Measurements from ENCODE around the gene SPEG. TPM values are rescaled to one million over a fixed set of nuclear protein-coding genes. Genes with fewer than 3 reads are reported as not detected.

Gene SPEG
- total RNA-seq, 2 donors from 2014 or later = 23.1 to 29.8 TPM

DNA sequence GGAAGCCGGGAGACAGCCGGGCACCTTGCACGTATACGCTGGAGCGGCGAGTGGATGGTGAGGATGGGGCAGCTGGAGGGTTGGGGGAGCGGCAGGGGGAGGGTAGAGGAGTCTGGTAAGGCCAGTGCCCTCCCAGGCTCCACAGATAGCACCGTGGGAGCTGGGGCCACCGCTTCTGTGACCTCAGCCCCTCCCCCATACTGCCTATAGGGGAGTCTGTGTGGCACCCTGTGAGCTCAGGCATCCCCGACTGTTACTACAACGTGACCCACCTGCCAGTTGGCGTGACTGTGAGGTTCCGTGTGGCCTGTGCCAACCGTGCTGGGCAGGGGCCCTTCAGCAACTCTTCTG lies 54.2 kb downstream of the SPEG start:
- H3K4me3 ChIP-seq (ENCODE audit: low read length) = no peak overlapping the region
- no peak overlapping the region for H3K9ac ChIP-seq (ENCODE audit: extremely low read depth, low read length, poor library complexity, severe bottlenecking)
- Mint-ChIP-seq H3K4me1 (no peaks in the 10 kb centered on the region), H3K27ac (no peak overlapping the region), H3K4me3 (no peak overlapping the region), H3K27me3 (ENCODE audit: insufficient read depth) (peaks cover 73% of the 10 kb centered on the region), H3K36me3 (ENCODE audit: low read depth) (no peaks in the 10 kb centered on the region), H3K9me3 (no peaks in the 10 kb centered on the region)
- no peaks in the 10 kb centered on the region for H3K36me3 ChIP-seq (ENCODE audit: control insufficient read depth, insufficient read depth, low read length)
- TF ChIP-seq, protein P1, sequence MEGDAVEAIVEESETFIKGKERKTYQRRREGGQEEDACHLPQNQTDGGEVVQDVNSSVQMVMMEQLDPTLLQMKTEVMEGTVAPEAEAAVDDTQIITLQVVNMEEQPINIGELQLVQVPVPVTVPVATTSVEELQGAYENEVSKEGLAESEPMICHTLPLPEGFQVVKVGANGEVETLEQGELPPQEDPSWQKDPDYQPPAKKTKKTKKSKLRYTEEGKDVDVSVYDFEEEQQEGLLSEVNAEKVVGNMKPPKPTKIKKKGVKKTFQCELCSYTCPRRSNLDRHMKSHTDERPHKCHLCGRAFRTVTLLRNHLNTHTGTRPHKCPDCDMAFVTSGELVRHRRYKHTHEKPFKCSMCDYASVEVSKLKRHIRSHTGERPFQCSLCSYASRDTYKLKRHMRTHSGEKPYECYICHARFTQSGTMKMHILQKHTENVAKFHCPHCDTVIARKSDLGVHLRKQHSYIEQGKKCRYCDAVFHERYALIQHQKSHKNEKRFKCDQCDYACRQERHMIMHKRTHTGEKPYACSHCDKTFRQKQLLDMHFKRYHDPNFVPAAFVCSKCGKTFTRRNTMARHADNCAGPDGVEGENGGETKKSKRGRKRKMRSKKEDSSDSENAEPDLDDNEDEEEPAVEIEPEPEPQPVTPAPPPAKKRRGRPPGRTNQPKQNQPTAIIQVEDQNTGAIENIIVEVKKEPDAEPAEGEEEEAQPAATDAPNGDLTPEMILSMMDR (conservative IDR thresholded peaks at IDR 0.05) = no peak
- WGBS, 2 experiments (ENCODE audit: insufficient coverage in 1 of 2, insufficient read length in 1 of 2) = 91 to 100% methylated on average over 7 to 14 of the region's 14 CpGs
- H3K4me1 ChIP-seq (ENCODE audit: control insufficient read depth, insufficient read depth, low read length) = peaks cover 4% of the 10 kb centered on the region
- H3K27ac ChIP-seq (ENCODE audit: low read depth, low read length) = no peak overlapping the region
- no peak for DNase-seq
- H3K9me3 ChIP-seq (ENCODE audit: control insufficient read depth, low read length) = no peaks in the 10 kb centered on the region
- peaks cover 59% of the 10 kb centered on the region for H3K27me3 ChIP-seq (ENCODE audit: control insufficient read depth, insufficient read depth, low read length, poor library complexity, severe bottlenecking)

DNA sequence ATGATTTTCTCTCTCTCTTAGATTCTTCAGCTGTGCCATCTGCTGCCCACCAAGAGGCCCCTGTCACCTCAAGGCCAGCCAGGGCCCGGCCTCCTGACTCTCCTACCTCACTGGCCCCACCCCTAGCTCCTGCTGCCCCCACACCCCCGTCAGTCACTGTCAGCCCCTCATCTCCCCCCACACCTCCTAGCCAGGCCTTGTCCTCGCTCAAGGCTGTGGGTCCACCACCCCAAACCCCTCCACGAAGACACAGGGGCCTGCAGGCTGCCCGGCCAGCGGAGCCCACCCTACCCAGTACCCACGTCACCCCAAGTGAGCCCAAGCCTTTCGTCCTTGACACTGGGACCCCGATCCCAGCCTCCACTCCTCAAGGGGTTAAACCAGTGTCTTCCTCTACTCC lies 54.7 kb downstream of the SPEG start:
- Mint-ChIP-seq H3K4me3 (no peak overlapping the region), H3K9me3 (no peaks in the 10 kb centered on the region), H3K27me3 (ENCODE audit: insufficient read depth) (peaks cover 73% of the 10 kb centered on the region), H3K36me3 (ENCODE audit: low read depth) (no peaks in the 10 kb centered on the region), H3K4me1 (no peaks in the 10 kb centered on the region), H3K27ac (no peak overlapping the region)
- H3K27me3 ChIP-seq (ENCODE audit: control insufficient read depth, insufficient read depth, low read length, poor library complexity, severe bottlenecking) = peaks cover 59% of the 10 kb centered on the region
- no peaks in the 10 kb centered on the region for H3K36me3 ChIP-seq (ENCODE audit: control insufficient read depth, insufficient read depth, low read length)
- H3K9ac ChIP-seq (ENCODE audit: extremely low read depth, low read length, poor library complexity, severe bottlenecking) = no peak overlapping the region
- H3K4me3 ChIP-seq (ENCODE audit: low read length) = no peak overlapping the region
- no peaks in the 10 kb centered on the region for H3K9me3 ChIP-seq (ENCODE audit: control insufficient read depth, low read length)
- DNase-seq = no peak
- H3K27ac ChIP-seq (ENCODE audit: low read depth, low read length) = no peak overlapping the region
- WGBS, 2 experiments (ENCODE audit: insufficient coverage in 1 of 2, insufficient read length in 1 of 2) = 87 to 100% methylated on average over 1 to 9 of the region's 9 CpGs
- TF ChIP-seq, protein P1 (conservative IDR thresholded peaks at IDR 0.05) = no peak
- H3K4me1 ChIP-seq (ENCODE audit: control insufficient read depth, insufficient read depth, low read length) = peaks cover 4% of the 10 kb centered on the region

DNA sequence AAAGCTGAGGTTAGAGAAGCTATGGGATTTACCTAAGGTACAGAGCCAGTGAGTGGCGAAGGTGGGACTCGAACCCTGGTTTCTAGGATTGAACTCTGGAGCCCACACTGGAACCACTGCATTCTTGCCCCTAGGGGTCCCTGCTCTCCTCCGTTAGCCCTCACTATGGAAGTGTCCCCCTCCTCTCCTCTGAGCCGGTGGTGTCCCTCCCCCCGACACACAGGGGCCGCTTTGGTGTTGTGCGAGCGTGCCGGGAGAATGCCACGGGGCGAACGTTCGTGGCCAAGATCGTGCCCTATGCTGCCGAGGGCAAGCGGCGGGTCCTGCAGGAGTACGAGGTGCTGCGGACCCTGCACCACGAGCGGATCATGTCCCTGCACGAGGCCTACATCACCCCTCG lies 55.5 kb downstream of the SPEG start:
- no peak overlapping the region for H3K4me3 ChIP-seq (ENCODE audit: low read length)
- 92 to 96% methylated on average over 16 to 23 of the region's 23 CpGs for WGBS, 2 experiments (ENCODE audit: insufficient coverage in 1 of 2, insufficient read length in 1 of 2)
- TF ChIP-seq, protein P1 (conservative IDR thresholded peaks at IDR 0.05) = peak; percentile 64
- no peak overlapping the region for H3K27ac ChIP-seq (ENCODE audit: low read depth, low read length)
- H3K36me3 Mint-ChIP-seq (ENCODE audit: low read depth) = no peaks in the 10 kb centered on the region
- H3K4me1 Mint-ChIP-seq = no peaks in the 10 kb centered on the region
- H3K36me3 ChIP-seq (ENCODE audit: control insufficient read depth, insufficient read depth, low read length) = no peaks in the 10 kb centered on the region
- peak; percentile 75 for DNase-seq
- H3K9me3 Mint-ChIP-seq = no peaks in the 10 kb centered on the region
- no peak overlapping the region for H3K4me3 Mint-ChIP-seq
- no peak overlapping the region for H3K9ac ChIP-seq (ENCODE audit: extremely low read depth, low read length, poor library complexity, severe bottlenecking)
- H3K9me3 ChIP-seq (ENCODE audit: control insufficient read depth, low read length) = no peaks in the 10 kb centered on the region
- H3K4me1 ChIP-seq (ENCODE audit: control insufficient read depth, insufficient read depth, low read length) = peaks cover 4% of the 10 kb centered on the region
- H3K27me3 Mint-ChIP-seq (ENCODE audit: insufficient read depth) = peaks cover 74% of the 10 kb centered on the region
- H3K27ac Mint-ChIP-seq = no peak overlapping the region
- H3K27me3 ChIP-seq (ENCODE audit: control insufficient read depth, insufficient read depth, low read length, poor library complexity, severe bottlenecking) = peaks cover 59% of the 10 kb centered on the region
